ENCODE data around the gene EVC2.

DNA sequence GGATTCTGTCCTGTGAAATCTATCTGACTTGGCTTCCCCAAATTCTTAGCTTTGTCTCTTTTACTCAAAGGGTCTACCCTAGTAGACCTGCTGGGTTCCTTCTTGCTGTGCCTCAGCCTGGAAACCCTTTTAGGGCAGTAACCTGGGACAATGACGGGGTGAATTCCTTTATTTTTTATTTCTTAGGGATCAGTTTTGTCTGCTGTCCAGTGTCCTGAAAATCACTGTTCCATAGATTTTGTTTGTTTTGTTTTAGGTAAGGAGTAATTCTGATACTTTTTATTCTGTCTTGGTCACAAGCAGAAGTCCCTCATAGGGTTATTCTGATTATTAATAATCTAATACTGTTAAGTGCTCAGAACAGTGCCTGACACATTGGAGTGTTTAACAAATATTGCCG lies 118.9 kb downstream of the EVC2 start:
- TF ChIP-seq EZH2 (IDR thresholded peaks at IDR 0.05; ENCODE audit: insufficient read depth, poor library complexity, severe bottlenecking) (no peak), EZH2phosphoT487 (IDR thresholded peaks at IDR 0.05; ENCODE audit: insufficient read depth, low read depth) (no peak)

Measured in GM23248 (cell line).